Activated CD4-positive, CD25-positive, alpha-beta regulatory T cell treated with anti-CD3 and anti-CD28 coated beads, Interleukin-2, amount 50 U/mL, for 72 hours (primary cell): ENCODE results near the gene RAB7A.
"Not testable (repeated sequence)": the region's sequence is repeated elsewhere in the genome, so short reads cannot be mapped to it uniquely, and the experiment has no call there.

Experiments
- DNase-seq: peaks from one replicate; pipeline ENCODE4 v3.0.0; 2021

RAB7A gene

GRCh38 chr3:128823631-128824030, 97.6 kb downstream of the RAB7A start:
- DNase-seq = no peak

- DNase-seq = no peak
Observed at GRCh38 chr3:128824132-128824850, 98.3 kb downstream of the RAB7A start.

GRCh38 chr3:128825117-128825725, 99.2 kb downstream of the RAB7A start:
- DNase-seq = no peak

- not testable (repeated sequence) for DNase-seq
Observed at GRCh38 chr3:128829087-128829486, 103.1 kb downstream of the RAB7A start.

GRCh38 chr3:128829925-128830625, 104.1 kb downstream of the RAB7A start:
- DNase-seq = not testable (repeated sequence)

- DNase-seq = not testable (repeated sequence)
Observed at GRCh38 chr3:128830762-128831161, 104.8 kb downstream of the RAB7A start.

GRCh38 chr3:128832979-128833378, 107.0 kb downstream of the RAB7A start:
- DNase-seq = not testable (repeated sequence)

- DNase-seq = no peak
Observed at GRCh38 chr3:128835096-128835495, 109.1 kb downstream of the RAB7A start.

GRCh38 chr3:128841926-128842920, 116.2 kb downstream of the RAB7A start:
- no peak for DNase-seq

GRCh38 chr3:128844502-128844901, 118.5 kb downstream of the RAB7A start:
- DNase-seq = no peak

- DNase-seq = no peak
Observed at GRCh38 chr3:128845119-128845777, 119.3 kb downstream of the RAB7A start.

GRCh38 chr3:128845778-128846485, 119.9 kb downstream of the RAB7A start:
- DNase-seq = peak; percentile 77

- no peak for DNase-seq
Observed at GRCh38 chr3:128846486-128846891, 120.5 kb downstream of the RAB7A start.

GRCh38 chr3:128847666-128848370, 121.8 kb downstream of the RAB7A start:
- no peak for DNase-seq

- DNase-seq = no peak
Observed at GRCh38 chr3:128848936-128849335, 123.0 kb downstream of the RAB7A start.

- no peak for DNase-seq
Observed at GRCh38 chr3:128849911-128850455, 124.0 kb downstream of the RAB7A start.

- DNase-seq = no peak
Observed at GRCh38 chr3:128850544-128850943, 124.6 kb downstream of the RAB7A start.

- no peak for DNase-seq
Observed at GRCh38 chr3:128851601-128852000, 125.6 kb downstream of the RAB7A start.

- no peak for DNase-seq
Observed at GRCh38 chr3:128853826-128854225, 127.8 kb downstream of the RAB7A start.

GRCh38 chr3:128854475-128854874, 128.5 kb downstream of the RAB7A start:
- DNase-seq = no peak
